GM12878 (cell line): ENCODE data around the gene CBFA2T3.

Experiments
- CREM ChIP-seq: IDR thresholded peaks from 2 replicates; pipeline ENCODE4 v1.6.1; 2014; ENCODE audit warnings: antibody characterized with exemption, low read depth
- GABPA ChIP-seq: IDR thresholded peaks from 2 replicates; pipeline ENCODE4 v1.6.1; 2014; ENCODE audit warnings: antibody characterized with exemption, low read depth, mild to moderate bottlenecking, inconsistent platforms
- POLR2A ChIP-seq: IDR thresholded peaks from 2 replicates; pipeline ENCODE4 v1.6.1; 2011; ENCODE audit warnings: low read depth, mild to moderate bottlenecking, low read length
- SP1 ChIP-seq: IDR thresholded peaks from one replicate; pipeline ENCODE4 v1.6.1; 2011; ENCODE audit warnings: low read depth, low read length
- TF ChIP-seq, protein P1 (sequence below): IDR thresholded peaks from 2 replicates; pipeline ENCODE4 v1.6.1; 2012; ENCODE audit warnings: low read depth, low read length, improper control_type of control experiment
- TF ChIP-seq, protein P2 (sequence below), 3 experiments: IDR thresholded peaks in 2 of 3; conservative IDR thresholded peaks in 1 of 3; 2 replicates each; pipeline ENCODE4 v1.5.1; 2011; ENCODE audit warnings: low read depth in 3 of 3, low read length in 3 of 3, mild to moderate bottlenecking in 3 of 3, control low read depth in 2 of 3, moderate library complexity in 2 of 3, inconsistent platforms in 1 of 3, mixed read lengths in 1 of 3; ENCODE audit not compliant: control insufficient read depth in 2 of 3, insufficient read depth in 1 of 3; ENCODE audit errors: extremely low read depth in 1 of 3
- TF ChIP-seq, protein P3 (sequence below): IDR thresholded peaks from 2 replicates; pipeline ENCODE4 v1.6.1; 2011; ENCODE audit warnings: mild to moderate bottlenecking, low read depth, low read length, moderate library complexity; ENCODE audit not compliant: insufficient replicate concordance

DNA sequence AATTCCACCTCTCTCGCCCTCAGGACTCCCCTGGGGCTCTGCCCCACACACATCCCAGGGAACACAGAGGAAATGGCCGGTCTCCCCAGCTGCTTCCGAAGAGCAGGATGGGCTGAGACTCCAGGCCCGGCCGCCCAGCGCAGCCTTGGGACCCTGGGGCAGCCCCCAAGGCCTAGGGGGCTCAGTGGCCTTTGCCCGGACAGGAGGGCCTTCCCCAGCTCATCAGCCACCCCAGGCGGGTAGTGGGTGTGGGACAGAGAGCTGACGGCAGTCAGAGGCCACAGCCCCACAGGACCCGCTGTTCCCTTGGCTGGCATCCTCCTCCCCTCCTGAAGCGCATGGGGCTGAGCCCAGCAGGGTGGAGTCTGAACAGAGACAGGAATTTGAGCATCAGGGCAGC lies 6.2 kb upstream of the CBFA2T3 start:
- TF ChIP-seq CREM, result no peak
- TF ChIP-seq, protein P1, sequence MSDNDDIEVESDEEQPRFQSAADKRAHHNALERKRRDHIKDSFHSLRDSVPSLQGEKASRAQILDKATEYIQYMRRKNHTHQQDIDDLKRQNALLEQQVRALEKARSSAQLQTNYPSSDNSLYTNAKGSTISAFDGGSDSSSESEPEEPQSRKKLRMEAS, result no peak
- TF ChIP-seq, protein P2, sequence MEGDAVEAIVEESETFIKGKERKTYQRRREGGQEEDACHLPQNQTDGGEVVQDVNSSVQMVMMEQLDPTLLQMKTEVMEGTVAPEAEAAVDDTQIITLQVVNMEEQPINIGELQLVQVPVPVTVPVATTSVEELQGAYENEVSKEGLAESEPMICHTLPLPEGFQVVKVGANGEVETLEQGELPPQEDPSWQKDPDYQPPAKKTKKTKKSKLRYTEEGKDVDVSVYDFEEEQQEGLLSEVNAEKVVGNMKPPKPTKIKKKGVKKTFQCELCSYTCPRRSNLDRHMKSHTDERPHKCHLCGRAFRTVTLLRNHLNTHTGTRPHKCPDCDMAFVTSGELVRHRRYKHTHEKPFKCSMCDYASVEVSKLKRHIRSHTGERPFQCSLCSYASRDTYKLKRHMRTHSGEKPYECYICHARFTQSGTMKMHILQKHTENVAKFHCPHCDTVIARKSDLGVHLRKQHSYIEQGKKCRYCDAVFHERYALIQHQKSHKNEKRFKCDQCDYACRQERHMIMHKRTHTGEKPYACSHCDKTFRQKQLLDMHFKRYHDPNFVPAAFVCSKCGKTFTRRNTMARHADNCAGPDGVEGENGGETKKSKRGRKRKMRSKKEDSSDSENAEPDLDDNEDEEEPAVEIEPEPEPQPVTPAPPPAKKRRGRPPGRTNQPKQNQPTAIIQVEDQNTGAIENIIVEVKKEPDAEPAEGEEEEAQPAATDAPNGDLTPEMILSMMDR (IDR thresholded peaks at IDR 0.05 in 2 of 3, conservative IDR thresholded peaks at IDR 0.05 in 1 of 3; ENCODE audit: control insufficient read depth in 2 of 3, extremely low read depth in 1 of 3, insufficient read depth in 1 of 3, low read depth in 3 of 3, low read length in 3 of 3), result no peak
- TF ChIP-seq SP1, result no peak
- no peak for TF ChIP-seq POLR2A
- no peak for TF ChIP-seq GABPA
- TF ChIP-seq, protein P3, sequence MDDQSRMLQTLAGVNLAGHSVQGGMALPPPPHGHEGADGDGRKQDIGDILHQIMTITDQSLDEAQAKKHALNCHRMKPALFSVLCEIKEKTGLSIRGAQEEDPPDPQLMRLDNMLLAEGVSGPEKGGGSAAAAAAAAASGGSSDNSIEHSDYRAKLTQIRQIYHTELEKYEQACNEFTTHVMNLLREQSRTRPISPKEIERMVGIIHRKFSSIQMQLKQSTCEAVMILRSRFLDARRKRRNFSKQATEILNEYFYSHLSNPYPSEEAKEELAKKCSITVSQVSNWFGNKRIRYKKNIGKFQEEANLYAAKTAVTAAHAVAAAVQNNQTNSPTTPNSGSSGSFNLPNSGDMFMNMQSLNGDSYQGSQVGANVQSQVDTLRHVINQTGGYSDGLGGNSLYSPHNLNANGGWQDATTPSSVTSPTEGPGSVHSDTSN, result no peak
